Tibial nerve (tissue), 4 donors: ENCODE data around the gene PLEKHG4B. TPM values are rescaled to one million over a fixed set of nuclear protein-coding genes. Genes with fewer than 3 reads are reported as not detected.

ENCODE experiments used
- DNase-seq, 2 donors: peaks; one replicate each; pipeline ENCODE4 v3.0.0-alpha.2; 2019; ENCODE audit warnings: low spot score in 2 of 2
- H3K27ac ChIP-seq, 4 donors: fragments of 200-600 bp; sonication (generic) in 3 of 4; one replicate each; pipeline ENCODE4 v1.5.1; 2017 to 2019; ENCODE audit warnings: mild to moderate bottlenecking in 1 of 4
- H3K27me3 ChIP-seq, 2 donors: fragments of 200-600 bp; sonication (generic) in 1 of 2; one replicate each; pipeline versions ENCODE4 v1.5.1 to v1.6.0; 2017 to 2019
- H3K36me3 ChIP-seq, 3 donors: fragments of 200-600 bp; sonication (generic); one replicate each; pipeline ENCODE4 v1.5.1; 2018 to 2019
- H3K4me1 ChIP-seq, 4 donors: fragments of 200-600 bp; sonication (generic) in 3 of 4; one replicate each; pipeline ENCODE4 v1.5.1; 2017 to 2019
- H3K4me3 ChIP-seq, 4 donors: fragments of 200-600 bp; sonication (generic) in 3 of 4; one replicate each; pipeline ENCODE4 v1.5.1; 2017 to 2019; ENCODE audit warnings: mild to moderate bottlenecking in 1 of 4, moderate library complexity in 1 of 4
- H3K9me3 ChIP-seq, 4 donors: fragments of 200-600 bp; sonication (generic) in 3 of 4; one replicate each; pipeline ENCODE4 v1.5.1; 2017 to 2019
- EP300 ChIP-seq, 2 donors: sonication (generic); formaldehyde crosslinking; IDR thresholded peaks; one replicate each; pipeline ENCODE4 v1.6.1; 2017; ENCODE audit warnings: antibody characterized with exemption in 2 of 2, mild to moderate bottlenecking in 1 of 2
- POLR2A ChIP-seq, 2 donors: fragments of 450-650 bp; IDR thresholded peaks; one replicate each; pipeline ENCODE4 v1.6.1; 2017; ENCODE audit warnings: antibody characterized with exemption in 2 of 2, mild to moderate bottlenecking in 2 of 2, moderate library complexity in 2 of 2
- WGBS, 2 donors: methylation state at CpG; one replicate each; pipeline ENCODE4 v1.1.5; 2018; 5-methylcytosine and 5-hydroxymethylcytosine counted together
- total RNA-seq, 4 donors: library from RNA; depleted of rRNA; stranded (reverse); fragments of >200 nt; gene quantifications; one replicate each; pipeline ENCODE4 v1.1.0, GENCODE V29; 2016
- TF ChIP-seq, protein P1 (sequence below), 5 experiments: fragments of 200-600 bp in 3 of 5; fragments of 450-650 bp in 2 of 5; sonication (generic) in 3 of 5; IDR thresholded peaks; one replicate each; pipeline ENCODE4 v1.5.1; 2016 to 2019; ENCODE audit warnings: antibody characterized with exemption in 5 of 5, mild to moderate bottlenecking in 3 of 5, moderate library complexity in 2 of 5

Gene PLEKHG4B
- total RNA-seq, 4 donors from 2014 or later: under 0.01 to 0.42 (median 0.26) TPM

DNA sequence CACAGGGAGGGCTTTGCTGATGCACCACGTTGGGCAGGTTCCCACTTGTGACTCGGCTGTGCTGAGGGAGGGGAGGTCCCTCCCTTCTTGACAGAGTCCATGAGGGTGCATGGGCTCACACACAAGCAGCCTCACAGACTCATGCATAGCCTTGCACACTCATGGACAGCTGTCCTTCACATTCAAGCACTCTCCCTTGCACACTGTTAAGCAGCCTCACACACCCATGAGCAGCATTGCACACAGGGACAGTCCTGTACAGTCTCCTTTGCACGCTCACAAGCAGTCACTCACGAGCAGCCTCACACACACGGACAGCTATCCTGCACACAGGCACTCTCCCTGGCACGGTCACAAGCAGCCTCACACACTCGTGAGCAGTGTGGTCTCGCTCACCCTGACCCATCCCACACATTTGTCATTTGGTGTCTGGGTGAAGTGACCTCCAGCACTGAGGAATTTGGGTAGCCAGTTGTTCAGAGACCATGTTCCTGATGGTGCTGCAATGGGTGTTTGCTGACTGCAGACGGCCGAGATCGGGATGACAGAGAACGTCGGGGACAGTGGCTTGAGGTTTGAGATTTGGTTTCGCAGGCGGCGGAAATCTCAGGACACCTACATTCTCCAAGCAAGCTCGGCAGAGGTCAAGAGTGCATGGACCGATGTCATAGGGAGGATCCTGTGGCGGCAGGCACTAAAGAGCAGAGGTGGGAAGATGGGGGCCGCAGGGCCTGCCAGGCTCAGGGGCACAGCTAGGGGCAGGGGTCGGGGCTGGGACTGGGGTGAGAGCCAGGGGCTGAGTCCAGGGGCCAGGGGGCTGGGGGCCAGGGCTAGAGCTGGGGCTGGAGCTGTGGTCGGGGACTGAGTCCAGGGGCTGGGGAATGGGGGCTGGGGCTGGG, 81.7 kb downstream of the PLEKHG4B start:
- H3K27ac ChIP-seq: no peak overlapping the region
- no peaks in the 10 kb centered on the region for H3K36me3 ChIP-seq
- DNase-seq: no peak
- H3K27me3 ChIP-seq: no peaks in the 10 kb centered on the region
- H3K4me3 ChIP-seq: no peak overlapping the region
- WGBS, 2 donors: 62 to 73% methylated on average over 20 to 21 of the region's 22 CpGs
- no peaks in the 10 kb centered on the region for H3K9me3 ChIP-seq
- no peak for TF ChIP-seq EP300 (IDR thresholded peaks at IDR 0.05)
- TF ChIP-seq, protein P1, sequence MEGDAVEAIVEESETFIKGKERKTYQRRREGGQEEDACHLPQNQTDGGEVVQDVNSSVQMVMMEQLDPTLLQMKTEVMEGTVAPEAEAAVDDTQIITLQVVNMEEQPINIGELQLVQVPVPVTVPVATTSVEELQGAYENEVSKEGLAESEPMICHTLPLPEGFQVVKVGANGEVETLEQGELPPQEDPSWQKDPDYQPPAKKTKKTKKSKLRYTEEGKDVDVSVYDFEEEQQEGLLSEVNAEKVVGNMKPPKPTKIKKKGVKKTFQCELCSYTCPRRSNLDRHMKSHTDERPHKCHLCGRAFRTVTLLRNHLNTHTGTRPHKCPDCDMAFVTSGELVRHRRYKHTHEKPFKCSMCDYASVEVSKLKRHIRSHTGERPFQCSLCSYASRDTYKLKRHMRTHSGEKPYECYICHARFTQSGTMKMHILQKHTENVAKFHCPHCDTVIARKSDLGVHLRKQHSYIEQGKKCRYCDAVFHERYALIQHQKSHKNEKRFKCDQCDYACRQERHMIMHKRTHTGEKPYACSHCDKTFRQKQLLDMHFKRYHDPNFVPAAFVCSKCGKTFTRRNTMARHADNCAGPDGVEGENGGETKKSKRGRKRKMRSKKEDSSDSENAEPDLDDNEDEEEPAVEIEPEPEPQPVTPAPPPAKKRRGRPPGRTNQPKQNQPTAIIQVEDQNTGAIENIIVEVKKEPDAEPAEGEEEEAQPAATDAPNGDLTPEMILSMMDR (IDR thresholded peaks at IDR 0.05): no peak
- TF ChIP-seq POLR2A (IDR thresholded peaks at IDR 0.05): no peak
- no peaks in the 10 kb centered on the region for H3K4me1 ChIP-seq

DNA sequence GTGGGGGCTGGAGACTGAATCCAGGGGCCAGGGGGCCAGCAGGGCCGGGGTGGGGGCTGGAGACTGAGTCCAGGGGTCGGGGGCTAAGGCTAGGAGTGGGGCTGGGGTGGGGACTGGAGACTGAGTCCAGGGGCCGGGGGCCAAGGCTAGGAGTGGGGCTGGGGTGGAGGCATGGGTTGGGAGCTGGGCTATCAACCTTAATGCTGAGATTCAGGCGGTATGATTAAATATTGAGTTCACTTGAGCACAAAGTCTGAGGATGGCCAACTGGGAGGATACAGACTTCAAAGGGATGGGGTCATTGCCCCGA, 82.3 kb downstream of the PLEKHG4B start:
- no peak for DNase-seq
- Histone ChIP-seq H3K27me3 (no peaks in the 10 kb centered on the region), H3K4me3 (no peak overlapping the region), H3K36me3 (no peaks in the 10 kb centered on the region), H3K27ac (no peak overlapping the region), H3K4me1 (no peaks in the 10 kb centered on the region), H3K9me3 (no peaks in the 10 kb centered on the region)
- WGBS, 2 donors: 88 to 91% methylated on average over 5 of the region's 5 CpGs
- TF ChIP-seq EP300 (IDR thresholded peaks at IDR 0.05) (no peak), POLR2A (IDR thresholded peaks at IDR 0.05) (no peak)
- TF ChIP-seq, protein P1 (IDR thresholded peaks at IDR 0.05): no peak

DNA sequence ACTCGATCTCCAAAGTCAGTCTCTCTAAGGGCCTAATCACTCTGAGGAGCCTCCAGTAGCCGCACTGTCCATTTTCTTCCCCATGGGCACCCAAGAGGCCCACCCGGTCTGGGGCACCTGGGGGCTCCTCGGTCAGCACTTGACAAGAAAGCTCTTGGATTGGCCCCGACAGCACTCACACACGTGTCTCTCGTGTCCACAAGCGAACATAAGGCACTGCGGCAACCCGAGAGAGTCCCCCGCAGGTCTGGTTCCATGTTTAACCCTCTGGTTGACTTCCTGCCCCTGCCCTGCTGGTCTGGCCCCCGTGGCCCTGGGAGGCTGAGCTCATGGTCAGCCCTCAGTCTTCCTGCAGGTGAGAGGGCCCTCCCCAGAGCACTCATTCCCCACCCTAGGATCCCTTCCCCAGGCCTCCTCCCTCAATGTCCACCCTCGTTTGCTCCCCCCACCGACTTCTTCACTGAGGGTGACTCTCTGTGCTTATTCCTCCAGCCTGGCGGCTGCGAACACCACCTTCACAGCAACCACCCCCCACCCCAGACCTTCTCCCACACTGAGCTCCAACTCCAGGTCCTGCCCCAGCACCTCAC, 83.0 kb downstream of the PLEKHG4B start:
- TF ChIP-seq EP300 (IDR thresholded peaks at IDR 0.05) (no peak), POLR2A (IDR thresholded peaks at IDR 0.05) (no peak)
- TF ChIP-seq, protein P1 (IDR thresholded peaks at IDR 0.05): no peak
- no peak for DNase-seq
- no peaks in the 10 kb centered on the region for H3K9me3 ChIP-seq
- no peak overlapping the region for H3K4me3 ChIP-seq
- no peaks in the 10 kb centered on the region for H3K4me1 ChIP-seq
- no peaks in the 10 kb centered on the region for H3K36me3 ChIP-seq
- WGBS, 2 donors: 86 to 88% methylated on average over 16 of the region's 16 CpGs
- no peaks in the 10 kb centered on the region for H3K27me3 ChIP-seq
- no peak overlapping the region for H3K27ac ChIP-seq

DNA sequence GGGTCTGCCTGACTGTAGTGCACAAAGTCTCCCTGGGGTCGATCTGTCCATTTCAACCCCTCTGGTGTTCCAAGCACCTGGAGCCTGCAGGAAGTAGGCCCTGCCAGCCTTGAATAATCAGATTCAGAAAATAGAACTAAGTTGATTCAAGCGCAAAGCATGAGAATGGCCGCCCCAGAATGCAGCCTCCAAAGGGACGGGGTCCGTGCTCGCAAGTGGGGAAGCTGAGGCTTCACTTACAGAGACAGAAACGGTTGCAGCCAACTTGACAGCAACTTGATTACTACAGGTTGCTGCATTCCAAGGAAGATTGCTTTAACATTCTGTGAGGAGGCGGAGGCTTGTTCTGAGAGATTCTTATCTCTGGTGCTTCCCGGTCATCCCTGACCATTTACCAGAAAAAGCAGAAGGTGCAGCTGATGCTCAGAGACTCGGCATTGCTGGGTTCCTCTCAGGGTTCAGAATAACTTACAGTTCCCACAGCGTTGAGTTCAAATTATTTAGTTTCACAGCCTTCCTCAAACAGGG, 84.4 kb downstream of the PLEKHG4B start:
- Histone ChIP-seq H3K4me1 (no peaks in the 10 kb centered on the region), H3K9me3 (no peaks in the 10 kb centered on the region), H3K27ac (no peak overlapping the region), H3K4me3 (no peak overlapping the region), H3K27me3 (no peaks in the 10 kb centered on the region), H3K36me3 (no peaks in the 10 kb centered on the region)
- 78 to 79% methylated on average over 10 of the region's 11 CpGs for WGBS, 2 donors
- no peak for DNase-seq
- TF ChIP-seq POLR2A (IDR thresholded peaks at IDR 0.05) (no peak), EP300 (IDR thresholded peaks at IDR 0.05) (no peak)
- TF ChIP-seq, protein P1 (IDR thresholded peaks at IDR 0.05): no peak

DNA sequence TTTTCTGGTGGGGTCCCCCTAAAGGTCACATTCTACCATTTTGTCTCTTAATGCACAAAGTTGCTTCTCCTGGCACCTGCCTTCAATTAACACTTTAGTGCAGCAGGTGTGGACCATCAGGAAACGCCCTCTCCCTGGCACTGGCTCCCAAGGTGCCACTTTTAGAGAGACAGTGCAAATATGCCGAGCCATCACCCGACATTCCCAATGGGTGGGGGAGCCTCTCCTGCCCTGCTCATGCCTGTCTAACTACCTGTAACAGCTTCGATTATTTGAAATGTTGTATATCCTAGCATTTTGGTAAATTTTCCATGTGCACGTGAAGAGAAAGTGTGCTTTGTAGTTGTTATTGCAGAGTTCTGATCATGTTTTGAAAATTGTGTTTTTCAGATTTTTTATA, 86.1 kb downstream of the PLEKHG4B start:
- no peaks in the 10 kb centered on the region for H3K9me3 ChIP-seq
- no peaks in the 10 kb centered on the region for H3K4me1 ChIP-seq
- no peak overlapping the region for H3K27ac ChIP-seq
- H3K36me3 ChIP-seq: no peaks in the 10 kb centered on the region
- DNase-seq: no peak
- no peak overlapping the region for H3K4me3 ChIP-seq
- no peaks in the 10 kb centered on the region for H3K27me3 ChIP-seq
- 78 to 79% methylated on average over 5 of the region's 5 CpGs for WGBS, 2 donors
- no peak for TF ChIP-seq POLR2A (IDR thresholded peaks at IDR 0.05)
- TF ChIP-seq, protein P1 (IDR thresholded peaks at IDR 0.05): no peak
- TF ChIP-seq EP300 (IDR thresholded peaks at IDR 0.05): no peak
